SK-N-SH treated with all-trans-retinoic acid at 6 μM for 48 hours (cell line): ENCODE results near the gene ALKBH5.

ENCODE experiments used
- PATZ1 ChIP-seq: fragments of 250-450 bp; sonication (Bioruptor Pico); IDR thresholded peaks from 2 replicates; pipeline ENCODE4 v1.8.0; 2020; ENCODE audit warnings: mild to moderate bottlenecking, moderate library complexity, borderline replicate concordance
- TSHZ2 ChIP-seq: fragments of 250-450 bp; sonication (Bioruptor Pico); IDR thresholded peaks from 2 replicates; pipeline ENCODE4 v1.5.0; 2020; ENCODE audit warnings: mild to moderate bottlenecking, moderate library complexity

- TF ChIP-seq PATZ1 (CRISPR knock-in tag) (no peak), TSHZ2 (CRISPR knock-in tag) (no peak)
These were observed 24.0 kb upstream of the ALKBH5 start for GRCh38 chr17:18159551-18160120.
